Measurements from ENCODE around the gene BORCS5. TPM values are rescaled to one million over a fixed set of nuclear protein-coding genes. Genes with fewer than 3 reads are reported as not detected.
"Not testable (repeated sequence)": the region's sequence is repeated elsewhere in the genome, so short reads cannot be mapped to it uniquely, and the experiment has no call there.

BORCS5 gene
- polyA plus RNA-seq, 10 donors = 5.4 to 10.5 (median 7.2) TPM

DNA sequence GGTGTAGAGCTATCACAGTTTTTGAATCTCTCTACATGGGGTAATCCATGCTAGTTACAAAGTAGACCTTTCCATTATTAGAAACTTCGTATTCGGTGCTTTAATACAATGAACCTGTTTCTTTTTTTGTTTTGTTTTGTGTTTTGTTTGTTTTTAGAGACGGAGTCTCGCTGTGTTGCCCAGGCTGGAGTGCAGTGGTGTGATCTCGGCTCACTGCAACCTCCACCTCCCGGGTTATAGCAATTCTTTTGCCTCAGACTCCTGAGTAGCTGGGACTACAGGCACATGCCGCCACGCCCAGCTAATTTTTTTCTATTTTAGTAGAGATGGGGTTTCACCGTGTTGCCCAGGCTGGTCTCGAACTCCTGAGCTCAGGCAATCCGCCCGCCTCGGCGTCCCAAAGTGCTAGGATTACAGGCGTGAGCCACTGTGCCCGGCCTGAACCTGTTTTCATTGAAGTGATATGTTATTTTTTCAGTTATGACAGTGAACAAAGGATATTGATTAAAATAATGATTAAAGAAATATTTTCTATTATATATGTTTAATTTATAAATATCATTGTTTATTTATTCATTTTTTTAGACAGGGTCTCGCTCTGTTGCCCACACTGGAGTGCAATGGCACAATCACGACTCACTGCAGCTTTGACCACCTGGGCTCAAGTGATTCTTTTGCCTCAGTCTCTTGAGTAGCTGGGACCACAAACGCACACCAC lies 5.3 kb upstream of the BORCS5 start:
- not testable (repeated sequence) for DNase-seq

DNA sequence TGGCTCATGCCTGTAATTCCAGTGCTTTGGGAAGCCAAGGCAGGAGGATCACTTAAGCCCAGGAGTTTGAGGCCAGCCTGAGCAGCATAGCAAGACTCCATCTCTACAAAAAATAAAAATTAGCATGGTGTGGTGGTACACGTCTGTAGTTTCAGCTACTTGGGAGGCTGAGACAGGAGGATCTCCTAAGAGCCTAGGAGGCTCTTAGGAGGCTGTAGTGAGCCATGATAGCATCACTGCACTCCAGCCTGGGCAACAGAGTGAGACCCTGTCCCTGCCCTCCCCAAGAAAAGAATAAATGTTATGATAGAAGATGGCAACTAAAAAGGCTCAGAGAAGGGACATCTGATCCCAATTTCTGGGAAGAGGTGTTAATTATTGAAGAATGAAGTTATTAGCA lies 3.6 kb upstream of the BORCS5 start:
- no peak for DNase-seq

DNA sequence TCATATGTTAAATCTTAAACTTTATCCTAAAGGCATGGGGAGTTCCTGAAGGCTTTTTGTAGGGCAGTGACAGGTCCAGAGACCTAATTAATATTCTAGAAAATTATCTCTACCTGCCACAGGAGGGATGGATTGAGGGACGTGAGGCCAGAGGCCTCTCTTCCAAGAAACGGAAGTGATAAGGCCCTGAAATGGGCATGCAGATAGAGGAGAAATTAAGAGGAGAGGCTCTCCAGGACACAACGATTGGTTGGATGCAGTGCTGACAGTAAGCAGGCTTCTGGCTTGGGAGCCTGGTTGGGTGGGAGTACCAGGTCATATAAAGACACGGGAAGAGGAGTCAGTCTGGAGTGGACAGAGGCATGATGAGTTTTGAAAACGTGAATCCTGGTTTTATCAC lies 3.1 kb upstream of the BORCS5 start:
- DNase-seq = no peak

DNA sequence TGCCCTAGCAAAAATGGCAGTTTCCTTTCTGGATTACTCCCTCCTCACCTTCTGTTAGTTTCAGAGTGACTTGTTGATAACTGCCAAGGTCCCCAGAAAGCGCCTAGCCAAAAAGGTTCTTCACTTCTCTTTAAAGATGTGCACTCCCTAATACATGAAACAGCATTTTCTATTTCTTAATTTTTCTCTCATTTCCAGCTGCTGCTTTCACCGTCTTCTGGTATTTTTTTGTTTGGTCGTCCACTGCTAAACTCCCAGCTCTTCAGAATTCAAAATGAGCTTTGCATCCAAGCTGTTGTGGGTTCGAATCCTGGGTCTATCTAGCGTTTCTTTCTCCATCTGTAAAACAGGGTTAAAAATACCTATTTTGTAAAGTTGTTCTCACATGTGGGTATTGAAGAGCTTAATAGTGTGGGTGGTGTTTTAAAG lies 397 bp upstream of the BORCS5 start:
- DNase-seq = no peak

DNA sequence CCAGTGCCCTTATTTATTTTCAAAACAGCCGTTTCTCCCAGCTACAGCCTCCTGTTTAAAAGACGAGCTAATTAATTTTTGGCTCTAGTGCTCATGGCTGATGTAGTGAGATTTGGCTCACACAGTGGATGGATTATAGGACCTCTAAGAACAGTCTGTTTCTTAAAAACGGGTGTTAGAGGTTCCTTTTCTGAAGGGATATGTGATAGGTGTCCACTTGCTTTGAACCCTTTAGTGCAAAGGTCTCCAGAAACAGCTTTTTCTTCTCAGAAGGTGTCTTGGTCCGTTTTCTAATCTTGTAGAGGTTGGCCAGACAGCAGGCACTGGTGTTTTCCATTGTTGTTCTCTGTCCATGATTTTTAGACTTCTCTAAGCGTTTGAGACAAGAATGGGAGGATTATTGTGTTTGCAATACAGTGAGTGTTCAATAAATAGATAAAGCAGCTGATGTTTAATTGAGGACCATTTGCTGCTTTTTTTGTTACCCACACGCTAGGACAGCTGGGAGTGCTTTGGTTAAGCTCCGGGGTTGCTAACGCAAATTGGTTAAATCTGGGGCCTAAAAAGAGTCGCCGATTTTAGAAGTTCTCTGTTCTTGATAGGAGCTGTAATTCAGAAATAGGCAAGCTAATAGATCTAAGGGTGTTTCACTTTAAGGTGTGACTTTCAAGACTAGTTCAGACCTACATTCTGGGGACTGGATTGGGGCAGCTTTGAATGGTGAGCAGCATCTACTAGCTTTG lies 1.0 kb downstream of the BORCS5 start:
- DNase-seq = peak in 2 of 3 donors; percentile 16 to 41

DNA sequence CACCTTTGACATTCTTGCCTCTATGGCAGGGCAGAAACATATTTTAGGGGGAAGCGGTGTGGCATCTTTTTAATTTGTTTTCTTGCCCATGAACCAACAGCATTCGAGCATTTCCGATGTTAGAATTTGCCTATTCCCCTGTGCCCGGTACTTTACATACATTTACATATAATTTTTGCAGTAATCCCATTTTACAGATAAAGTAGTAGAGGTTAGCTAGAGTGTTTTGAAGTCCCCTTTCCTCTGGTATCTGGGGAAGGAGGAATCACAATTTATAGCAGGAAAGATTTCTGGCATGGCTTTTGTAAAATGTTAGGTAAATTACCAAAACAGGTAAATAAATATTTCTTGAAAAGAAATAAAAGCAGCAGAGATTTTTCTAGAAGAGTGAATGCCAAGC lies 1.6 kb downstream of the BORCS5 start:
- no peak for DNase-seq

DNA sequence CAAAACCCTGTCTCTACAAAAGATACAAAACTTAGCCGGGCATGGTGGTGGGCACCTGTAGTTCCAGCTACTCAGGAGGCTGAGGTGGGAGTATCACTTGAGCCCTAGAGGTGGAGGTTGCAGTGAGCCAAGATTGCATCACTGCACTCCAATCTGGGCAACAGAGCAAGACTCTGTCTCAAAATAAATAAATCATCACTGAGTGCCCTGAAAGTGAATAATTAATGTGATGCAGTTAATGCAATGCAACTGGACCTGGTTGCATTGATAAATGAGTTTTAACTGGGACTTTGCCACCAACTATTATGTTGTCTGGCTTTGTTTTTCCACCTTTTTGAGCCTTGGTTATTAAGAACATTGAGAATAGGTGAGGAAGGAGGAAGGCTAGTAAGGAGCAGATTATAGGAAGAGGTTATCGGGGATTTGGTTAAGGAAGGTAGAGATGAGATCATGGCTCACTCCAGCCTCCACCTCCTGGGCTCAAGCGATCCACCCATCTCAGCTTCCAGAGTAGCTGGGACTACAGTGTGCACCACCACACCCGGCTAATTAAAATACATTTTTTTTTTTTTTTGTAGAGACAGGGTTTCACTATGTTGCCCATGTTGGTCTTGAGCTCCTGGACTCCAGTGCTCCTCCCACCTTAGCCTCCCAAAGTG lies 8.0 kb downstream of the BORCS5 start:
- DNase-seq = no peak

DNA sequence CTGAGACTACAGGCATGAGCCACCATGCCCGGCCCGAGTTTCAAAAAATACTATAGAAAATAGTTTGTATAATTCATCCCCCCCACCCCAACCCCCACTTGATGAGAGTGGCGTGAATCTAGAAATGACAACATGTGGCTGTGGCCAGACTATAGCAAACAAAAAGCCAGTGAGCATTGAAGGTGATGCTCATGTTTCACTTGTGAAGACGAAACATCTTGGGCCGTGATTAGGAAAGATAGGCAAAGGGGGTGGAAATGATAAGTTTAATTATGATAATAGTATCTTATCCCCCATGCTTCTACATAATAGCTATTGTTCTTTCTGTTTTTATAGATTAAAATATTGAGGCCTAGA lies 8.5 kb downstream of the BORCS5 start:
- no peak for DNase-seq

DNA sequence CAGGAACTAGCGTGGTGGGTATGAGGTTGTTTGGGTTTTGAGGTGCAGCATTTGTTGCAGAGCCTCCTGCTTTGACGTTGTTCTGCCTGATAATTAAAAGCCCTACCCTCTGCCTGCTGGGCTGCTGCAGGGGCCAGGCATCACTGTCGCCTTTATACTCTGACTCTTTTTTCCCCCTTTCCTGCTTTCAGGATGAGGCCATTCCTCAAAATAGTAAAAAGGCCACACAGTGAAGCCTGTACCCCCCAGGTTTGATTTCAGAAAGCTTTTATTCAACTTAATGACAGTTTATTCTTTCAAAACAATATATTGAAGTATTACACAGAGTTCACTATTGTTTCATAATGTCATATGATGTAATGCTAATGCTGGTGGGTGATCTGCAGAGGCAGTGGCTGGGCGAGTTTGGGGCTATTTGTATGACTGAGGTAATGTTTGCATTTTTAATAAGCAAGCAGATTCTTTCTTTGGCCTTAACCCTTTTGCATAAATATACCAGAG lies 9.1 kb downstream of the BORCS5 start:
- DNase-seq = no peak

DNA sequence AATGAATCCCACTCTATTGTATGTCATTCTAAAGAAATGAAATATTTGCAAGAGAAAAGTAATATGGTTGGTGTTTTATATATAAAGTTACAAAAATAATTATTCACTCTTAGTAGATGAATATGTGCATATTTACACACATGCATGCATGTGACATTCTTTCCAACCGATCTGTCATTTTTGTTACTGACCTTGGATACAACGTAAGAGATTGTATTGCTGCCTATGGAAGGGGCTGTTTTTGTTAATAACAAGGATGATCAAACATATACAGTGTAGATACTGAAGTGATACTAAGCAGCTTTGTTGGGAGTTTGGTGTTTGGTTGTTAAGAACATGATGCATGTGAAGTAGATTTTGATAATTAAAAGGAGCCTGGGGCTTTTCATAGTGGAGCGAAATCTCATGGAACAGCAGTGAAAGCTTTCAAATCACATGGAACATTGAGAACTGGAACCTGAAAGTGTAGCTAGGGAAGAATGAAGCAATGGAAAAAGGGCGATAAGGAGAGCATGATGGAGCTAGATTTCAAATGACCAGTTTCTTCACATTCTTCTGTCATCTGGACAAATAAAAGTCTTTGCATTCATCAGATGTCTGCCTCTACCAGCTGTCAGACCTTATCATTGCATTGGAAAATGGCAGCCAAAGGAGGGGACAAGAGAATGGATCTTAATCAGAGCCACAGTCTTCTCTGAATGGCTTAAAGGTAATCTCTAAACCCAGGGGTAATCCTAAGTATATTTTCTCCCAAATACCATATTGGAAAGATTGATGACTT lies 10.0 kb downstream of the BORCS5 start:
- DNase-seq = no peak

DNA sequence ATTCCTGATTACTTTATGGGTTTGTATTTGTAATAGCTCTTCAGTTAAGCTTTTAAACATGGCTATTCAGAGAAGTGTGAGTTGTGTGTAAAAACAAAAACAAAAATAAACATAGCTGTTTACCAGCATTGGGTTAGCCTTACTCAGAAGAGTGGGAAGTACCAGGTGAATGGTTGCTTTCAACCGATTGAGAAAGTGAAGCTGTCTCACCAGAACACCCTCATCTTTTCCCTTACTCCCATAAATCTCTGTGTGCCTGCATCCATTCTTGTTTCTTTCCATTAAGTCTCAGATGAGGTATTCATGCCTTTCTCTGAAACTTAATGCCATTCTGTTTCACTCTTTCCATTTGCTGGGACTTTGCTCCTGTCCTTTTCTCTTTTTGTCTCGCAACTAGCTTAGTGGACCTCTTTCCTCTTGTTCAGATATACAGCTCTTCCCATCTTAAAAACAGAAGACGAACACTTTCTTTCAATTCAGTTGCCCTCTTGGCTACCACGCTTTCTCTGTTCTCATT lies 10.7 kb downstream of the BORCS5 start:
- DNase-seq = no peak

DNA sequence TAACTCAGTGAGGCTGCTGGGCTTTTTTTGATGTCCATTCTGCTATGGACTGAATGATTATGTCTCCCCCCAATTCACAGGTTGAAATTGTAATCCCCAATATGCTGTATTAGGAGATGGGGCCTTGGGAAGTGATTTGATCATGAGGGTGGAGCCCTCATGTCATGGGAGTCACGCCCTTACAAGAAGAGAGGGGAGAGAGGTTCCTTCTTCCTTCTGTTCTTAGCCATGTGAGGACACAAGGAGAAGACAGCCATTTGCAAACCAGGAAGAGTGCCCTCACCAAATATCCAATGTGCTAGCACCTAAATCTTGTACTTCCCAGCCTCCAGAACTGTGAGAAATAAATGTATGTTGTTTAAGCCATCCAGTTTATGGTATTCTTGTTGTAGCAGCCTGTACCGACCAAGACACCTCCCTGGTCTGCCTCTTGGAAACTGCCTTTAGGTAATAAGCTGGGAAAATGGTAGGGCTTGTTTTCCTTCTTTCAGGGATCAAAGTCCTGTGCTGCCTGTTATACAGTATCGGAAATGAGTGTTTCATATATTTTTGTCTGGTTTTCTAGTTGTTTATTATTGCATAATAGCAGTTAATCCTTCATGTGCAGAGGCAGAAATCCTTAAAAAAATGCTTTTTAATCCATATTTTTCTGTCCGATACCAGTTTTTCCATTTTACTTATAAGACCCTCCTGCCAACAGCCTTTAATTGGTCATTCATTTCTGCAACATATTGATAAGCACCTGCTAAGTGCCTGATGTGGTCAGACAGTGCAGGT lies 16.3 kb downstream of the BORCS5 start:
- no peak for DNase-seq

DNA sequence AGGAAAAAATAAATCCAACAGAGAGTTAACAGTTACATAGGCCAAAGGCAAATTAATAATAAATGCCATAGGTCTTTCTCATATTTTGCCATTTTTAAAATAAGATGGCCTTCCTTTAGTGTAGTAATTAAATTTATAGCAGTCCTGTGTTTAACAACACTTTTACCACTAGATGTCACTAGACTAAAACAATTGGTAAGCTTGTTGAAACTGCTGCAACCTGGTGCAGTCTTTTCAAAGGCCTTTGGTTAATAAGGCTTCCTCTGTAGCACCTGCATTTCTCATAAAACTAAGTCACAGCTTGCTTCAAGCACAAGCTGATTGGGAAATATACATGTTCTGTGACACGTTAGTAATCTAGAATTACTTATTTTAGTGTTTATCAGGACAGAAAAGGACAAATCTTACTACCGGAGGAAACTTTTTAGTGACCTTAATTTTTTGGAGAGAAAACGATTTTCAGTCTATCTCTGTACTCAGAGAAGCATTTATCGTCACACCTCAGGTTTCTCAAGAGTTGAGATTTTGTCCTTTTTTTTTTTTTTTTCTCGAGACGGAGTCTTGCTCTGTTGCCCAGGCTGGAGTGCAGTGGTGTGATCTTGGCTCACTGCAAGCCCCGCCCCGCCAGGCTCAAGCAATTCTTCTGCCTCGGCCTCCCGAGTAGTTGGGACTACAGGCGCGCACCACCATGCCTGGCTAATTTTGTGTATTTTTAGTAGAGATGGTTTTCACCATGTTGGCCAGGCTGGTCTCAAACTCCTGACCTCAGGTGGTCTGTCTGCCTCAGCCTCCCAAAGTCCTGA lies 20.0 kb downstream of the BORCS5 start:
- peak; percentile 71 to 84 (median 72) for DNase-seq

DNA sequence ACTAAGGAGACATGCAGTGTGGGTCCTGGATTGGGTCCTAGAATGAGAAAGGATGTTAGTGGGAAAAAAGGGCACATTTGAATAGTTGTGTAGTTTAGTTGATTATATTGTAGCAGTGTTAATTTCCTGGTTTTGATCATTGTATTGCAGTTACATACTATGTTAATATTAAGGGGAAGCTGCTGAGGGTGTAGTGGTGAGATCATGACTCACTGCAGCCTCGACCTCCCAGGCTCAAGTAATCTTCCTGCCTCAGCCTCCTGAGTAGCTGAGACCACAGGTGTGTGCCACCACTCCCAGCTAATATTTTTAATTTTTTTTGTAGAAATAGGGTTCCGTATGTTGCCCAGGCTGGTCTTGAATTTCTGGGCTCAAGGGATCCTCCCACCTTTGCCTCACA lies 21.7 kb downstream of the BORCS5 start:
- no peak for DNase-seq

DNA sequence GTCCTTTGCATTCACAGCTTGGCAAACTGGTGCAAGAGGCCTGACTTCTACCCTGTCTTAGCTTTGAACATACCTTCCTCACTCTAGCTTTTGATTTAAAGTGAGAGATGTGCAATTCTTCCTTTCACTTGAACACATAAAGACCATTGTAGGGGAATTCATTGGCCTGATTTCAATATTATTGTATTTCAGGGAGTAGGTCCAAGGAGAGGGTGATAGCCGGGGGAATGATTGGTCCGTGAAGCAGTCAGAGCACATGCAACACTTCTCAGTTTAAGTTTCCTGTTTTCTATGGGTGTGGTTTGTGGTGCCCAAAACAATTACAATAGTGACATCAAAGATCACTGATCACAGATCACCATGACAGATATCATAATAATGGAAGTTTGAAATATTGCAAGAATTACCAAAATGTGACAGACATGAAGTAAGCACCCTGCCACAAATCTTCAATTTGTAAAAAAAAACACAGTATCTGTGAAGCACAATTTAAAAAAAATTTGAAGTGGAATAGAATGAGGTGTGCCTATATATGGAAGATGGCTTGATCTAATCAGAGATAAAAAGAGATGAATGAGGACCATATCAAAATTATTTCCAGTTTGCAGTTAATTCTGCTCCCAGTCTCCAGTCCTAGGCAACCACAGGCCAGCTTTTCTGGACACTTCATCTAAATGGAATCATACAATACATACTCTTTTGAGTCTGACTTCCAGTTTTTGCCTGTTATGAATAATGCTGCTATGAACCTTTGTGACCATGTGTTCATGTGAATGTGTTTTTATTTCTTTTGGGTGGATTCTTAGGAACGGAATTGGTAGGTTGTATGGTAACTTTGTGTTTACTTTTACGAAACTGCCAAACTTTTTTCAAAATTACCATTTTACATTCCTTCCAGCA lies 23.2 kb downstream of the BORCS5 start:
- DNase-seq = no peak

DNA sequence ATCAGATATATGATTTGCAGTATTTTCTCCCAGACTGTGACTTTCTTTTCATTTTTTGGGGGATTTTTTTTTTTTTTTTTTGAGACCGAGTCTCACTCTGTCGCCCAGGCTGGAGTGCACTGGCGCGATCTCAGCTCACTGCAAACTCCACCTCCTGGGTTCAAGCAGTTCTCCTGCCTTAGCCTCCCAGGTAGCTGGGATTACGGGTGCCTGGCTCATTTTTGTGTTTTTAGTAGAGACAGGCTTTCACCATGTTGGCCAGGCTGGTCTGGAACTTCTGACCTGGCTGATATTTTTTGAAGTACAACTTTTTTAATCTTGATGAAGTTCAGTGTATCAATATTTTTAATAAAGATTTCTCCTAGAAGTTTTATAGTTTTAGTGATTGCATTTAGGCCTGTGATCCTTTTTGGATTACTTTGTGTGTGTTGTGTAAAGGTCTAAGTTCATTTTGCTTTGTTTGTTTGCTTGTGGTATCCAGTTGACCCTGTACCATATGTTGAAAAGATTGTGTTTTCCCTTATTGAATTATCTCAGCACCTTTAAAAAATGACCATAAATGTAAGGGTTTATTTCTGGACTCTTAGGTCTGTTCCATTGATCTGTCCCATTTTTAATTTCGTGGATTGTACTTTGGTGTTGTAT lies 24.2 kb downstream of the BORCS5 start:
- DNase-seq = no peak

DNA sequence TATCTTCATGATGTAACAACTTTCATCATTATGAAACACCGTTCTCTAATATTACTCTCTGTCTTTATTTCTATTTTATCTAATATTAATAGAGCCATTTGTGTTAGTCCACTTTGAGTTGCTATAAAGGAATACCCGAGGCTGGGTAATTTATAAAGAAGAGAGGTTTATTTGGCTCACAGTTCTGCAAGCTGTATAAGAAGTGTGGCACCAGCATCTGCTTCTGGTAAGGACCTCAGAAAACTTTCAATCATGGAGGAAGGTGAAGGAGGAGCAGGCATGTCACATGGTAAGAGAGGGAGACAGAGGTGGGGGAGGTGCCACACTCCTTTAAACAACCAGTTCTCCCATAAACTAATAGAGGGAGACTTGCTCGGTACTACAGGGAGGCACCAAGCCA lies 25.1 kb downstream of the BORCS5 start:
- DNase-seq = no peak

DNA sequence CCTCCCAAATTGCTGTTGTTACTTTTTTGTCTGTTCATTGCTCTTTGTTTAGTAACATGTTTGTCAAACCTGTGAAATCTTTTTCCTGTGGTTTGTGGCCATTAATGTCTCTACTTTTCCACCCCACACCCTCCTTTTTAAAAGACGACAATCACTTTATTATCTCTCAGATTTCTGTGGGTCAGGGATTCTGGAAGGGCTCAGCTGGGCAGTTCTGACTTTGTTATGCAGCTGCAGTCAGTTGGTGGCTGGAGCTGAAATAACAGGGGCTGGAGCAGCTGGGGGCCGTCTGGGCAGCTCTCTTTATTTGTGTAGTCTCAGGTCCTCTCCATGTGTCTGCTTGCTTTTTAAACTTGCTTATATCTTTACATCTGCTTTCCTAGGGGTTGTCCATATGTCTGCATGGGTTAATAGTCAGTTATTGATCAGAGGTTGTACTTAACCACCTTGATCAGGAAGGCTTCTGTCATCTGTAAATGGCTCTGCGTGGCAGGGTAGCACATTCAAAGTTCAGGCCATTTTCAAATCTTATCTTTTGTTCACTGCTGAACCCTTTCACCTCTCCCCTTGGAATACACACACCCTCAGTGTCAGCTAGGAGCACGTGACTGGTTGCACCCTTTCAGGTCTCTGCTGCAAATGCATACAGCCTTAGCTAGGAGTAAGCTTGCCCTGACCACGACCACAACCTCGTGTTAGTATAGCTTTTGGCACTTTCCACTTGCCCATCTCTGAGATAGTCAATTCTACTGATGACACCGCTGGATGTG lies 27.9 kb downstream of the BORCS5 start:
- DNase-seq = no peak
